Measurements from ENCODE around the gene TMEM214.

GRCh38 chr2:27038631-27039339, 6.0 kb downstream of the TMEM214 start:
- no peak for TF ChIP-seq CTCF (IDR thresholded peaks at IDR 0.05)
- TF ChIP-seq POLR2A (IDR thresholded peaks at IDR 0.05) = no peak
